Kasumi-1 (cell line): ENCODE measurements around the gene RAI1.
"Not testable (repeated sequence)": the region's sequence is repeated elsewhere in the genome, so short reads cannot be mapped to it uniquely, and the experiment has no call there.

ENCODE experiments used
- DNase-seq, 2 experiments: peaks; one replicate each; lab custom pipeline; 2025; lab: John Stamatoyannopoulos, UW

Gene RAI1

DNA sequence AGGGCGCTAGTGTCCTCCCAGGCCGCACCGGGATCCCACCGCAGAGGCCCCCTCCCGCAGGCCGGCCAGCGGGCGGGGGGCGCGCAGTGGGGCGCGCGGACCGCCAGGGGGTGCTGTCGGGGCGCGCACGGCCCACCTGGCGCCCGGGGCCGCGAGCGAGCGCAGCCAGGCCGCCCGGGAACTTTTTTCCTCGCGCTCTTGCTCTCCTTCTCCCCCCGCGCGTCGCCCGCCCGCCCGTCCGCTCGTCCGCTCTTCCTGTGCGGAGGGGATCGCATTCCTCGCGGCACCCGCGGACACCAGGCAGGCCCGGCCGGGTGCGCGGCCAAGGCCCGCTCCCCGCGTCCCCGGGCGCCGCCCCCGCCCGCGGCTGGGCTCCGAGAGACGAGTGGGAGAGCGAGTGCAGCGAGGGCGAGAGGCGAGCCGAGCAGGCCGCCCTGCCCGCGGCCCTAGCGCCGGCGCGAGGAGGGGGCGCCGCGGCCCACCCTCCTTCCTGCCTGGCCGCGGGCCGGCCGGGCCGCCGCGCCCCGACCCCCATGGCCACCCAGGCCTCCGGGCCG, at the start of gene RAI1:
Gene RAI1 (plus strand): TSS at position 272 of the 557 bp plus-strand sequence. CDS start 111,491 bp downstream, outside the sequence.
- peak; percentile 7 to 24 for DNase-seq

DNA sequence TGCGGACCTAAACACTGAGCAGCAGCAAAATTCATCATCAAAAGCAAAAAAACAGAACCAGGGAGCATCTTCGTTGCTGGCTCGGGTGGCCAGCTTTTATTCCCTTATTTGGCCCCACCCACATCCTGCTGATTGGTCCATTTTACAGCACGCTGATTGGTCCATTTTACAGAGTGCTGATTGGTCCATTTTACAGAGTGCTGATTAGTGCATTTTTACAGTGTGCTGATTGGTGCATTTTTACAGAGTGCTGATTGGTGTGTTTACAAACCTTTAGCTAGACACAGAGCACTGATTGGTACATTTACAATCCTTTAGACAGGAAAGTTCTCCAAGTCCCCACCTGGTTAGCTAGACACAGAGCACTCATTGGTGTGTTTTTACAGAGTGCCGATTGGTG, 48.6 kb upstream of the RAI1 start:
- not testable (repeated sequence) for DNase-seq

DNA sequence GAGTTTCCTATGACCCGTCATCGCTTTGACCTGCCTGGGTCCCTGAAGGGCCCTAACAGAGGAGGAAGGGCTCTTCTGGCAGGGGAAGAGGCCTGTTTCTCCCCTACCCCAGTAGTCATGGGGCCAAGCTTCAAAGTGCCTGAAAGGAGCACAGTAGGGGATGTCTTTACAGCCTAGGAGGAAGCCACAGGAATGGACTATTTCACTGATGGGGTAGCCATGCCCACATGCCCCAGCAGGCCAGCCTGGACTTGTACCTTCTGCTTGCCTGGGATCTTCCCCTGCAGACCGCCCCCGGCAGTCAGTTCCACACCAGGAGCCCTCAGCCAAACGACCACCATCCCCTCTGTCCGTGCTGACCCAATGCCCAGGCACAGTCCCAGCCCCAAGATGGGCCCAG, 47.9 kb upstream of the RAI1 start:
- DNase-seq: no peak

- DNase-seq: no peak
Observed at GRCh38 chr17:17635126-17635525, 46.1 kb upstream of the RAI1 start.

DNA sequence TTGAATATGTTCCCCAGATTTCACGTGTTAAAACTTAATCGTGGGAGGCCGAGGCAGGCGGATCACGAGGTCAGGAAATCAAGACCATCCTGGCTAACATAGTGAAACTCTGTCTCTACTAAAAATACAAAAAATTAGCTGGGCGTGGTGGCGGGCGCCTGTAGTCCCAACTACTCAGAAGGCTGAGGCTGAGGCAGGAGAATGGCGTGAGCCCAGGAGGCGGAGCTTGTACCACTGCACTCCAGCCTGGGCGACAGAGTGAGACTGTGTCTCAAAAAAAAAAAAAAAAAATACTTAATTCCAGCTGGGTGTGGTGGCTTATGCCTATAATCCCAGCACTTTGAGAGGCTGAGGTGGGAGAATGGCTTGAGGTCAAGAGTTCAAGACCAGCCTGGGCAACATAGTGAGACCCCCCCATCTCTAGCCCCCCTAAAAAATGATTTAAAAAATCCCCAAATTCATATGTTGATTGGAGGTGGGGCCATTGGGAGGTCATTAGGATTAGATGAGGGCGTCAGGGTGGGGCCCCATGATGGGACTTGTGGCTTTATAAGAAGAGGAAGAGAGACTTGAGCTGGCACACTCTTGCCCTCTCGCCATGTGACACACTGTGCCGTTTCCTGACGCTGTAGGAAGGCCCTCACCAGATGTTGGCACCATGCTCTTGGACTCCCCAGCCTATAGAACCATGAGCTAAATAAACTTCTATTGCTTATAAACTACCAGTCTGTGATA, 45.6 kb upstream of the RAI1 start:
- DNase-seq: peak in 1 of 2 experiments; percentile 1

DNA sequence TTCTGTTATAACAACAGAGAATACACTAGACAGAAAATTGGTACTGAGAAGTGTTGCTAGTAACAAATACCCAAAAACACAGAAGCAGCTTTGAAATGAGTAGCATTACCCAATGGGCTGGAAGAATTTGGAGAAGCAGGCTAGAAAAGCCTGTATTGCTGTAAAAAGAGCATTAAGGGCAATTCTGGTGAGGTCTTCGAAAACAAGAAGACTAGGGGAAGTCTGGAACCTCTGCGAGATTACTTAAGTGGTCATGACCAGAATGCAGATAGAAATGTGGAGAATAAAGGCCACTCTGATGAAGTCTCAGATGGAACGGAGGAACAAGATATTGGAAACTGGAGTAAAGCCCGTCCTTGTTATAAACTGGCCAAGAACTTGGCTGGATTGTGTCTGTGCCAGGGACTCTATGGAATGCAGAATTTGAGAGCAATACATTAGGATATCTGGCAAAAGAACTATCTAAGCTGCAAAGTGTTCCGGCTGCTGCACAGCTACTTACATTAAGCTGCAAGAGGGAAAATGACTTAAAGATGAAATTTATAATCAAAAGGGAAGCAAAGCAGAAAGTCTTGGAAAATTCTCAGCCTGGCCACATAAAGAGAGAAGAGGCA, 44.9 kb upstream of the RAI1 start:
- no peak for DNase-seq

- DNase-seq: no peak
Observed at GRCh38 chr17:17638467-17638866, 42.8 kb upstream of the RAI1 start.

DNA sequence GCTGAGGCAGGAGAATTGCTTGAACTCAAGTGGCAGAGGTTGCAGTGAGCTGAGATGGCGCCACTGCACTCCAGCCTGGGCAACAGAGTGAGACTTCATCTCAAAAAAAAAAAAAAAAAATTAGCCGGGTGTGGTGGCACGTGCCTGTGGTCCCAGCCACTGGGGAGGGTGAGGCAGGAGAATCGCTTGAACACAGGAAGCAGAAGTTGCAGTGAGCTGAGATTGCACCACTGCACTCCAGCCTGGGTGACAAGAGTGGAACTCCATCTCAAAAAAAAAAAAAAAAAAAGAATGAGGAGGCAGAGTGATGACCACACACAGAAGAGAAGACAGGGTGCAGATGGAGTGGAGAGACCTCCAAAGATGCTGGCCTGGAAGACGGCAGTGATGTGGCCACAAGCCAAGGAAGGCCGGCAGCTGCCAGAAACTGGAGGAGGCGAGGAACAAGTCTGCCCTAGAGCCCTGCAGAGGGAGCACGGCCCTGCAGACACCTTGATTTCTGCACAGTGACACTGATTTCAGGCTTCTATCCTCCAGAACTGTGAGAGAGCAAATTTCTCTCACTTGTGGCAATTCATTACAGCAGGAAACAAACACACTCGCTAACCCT, 41.5 kb upstream of the RAI1 start:
- not testable (repeated sequence) for DNase-seq

- peak; percentile 62 to 66 for DNase-seq
Observed at GRCh38 chr17:17641621-17642409, 39.4 kb upstream of the RAI1 start.

GRCh38 chr17:17645148-17645547, 36.1 kb upstream of the RAI1 start:
- not testable (repeated sequence) for DNase-seq

DNA sequence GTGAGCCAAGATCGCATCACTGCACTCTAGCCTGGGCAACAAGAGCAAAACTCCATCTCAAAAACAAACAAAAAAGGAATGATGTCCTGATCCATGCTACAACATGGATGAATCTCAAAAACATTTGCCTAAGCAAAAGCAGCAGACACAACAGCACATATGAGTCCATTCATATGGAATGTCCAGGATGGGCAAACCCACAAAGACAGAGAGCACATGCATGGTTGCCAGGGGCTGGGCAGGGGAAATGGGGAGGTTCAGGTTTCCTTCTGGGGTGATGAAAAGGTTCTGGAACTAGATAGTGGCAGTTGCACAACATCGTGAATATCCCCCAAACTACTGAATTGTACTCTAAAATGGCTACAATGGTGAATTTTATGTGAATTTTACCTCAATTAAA, 35.3 kb upstream of the RAI1 start:
- DNase-seq: no peak

DNA sequence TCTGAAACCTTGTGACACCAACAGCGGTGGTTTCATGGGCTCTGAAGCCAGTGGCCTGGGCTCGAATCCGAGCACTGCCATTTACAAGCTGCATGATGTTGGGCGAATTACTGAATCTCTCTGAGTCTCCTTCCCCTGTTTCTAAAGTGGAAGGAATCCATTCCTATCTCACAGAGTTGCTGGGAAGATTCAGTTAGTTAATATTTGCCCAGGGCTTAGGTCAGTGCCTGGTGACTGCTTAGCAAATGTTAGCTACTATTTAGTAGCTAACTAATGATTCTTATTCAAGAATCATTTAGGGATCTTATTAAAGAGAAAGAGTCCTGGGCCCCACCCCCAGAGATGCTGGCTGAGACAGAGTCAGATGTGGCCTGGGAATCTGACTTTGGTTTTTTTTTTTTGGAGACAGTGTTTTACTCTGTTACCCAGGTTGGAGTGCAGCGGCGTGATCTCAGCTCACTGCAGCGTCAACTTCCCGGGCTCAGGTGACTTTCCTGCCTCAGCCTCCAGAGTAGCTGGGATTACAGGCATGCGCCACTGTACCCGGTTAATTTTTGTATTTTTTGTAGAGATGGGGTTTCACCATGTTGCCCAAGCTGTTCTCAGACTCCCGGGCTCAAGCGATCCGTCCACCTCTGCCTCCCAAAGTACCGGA, 33.6 kb upstream of the RAI1 start:
- DNase-seq: no peak

DNA sequence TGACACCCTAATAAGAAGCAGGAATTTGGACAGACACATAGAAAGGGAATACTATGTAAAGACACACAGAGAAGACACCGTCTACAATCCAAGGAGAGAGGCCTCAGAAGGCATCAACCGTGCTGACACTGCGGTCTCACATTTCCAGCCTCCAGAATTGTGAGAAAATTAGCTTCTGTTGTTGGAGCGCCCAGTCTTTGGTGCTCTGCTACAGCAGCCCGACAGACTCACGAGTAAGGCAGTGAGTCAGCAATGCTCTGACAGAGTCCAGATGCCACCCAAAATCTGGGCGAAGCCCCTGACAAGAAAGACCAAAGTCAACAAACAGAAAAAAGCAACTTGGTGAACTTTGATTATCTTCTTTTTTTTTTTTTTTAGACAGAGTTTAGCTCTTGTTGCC, 32.5 kb upstream of the RAI1 start:
- no peak for DNase-seq

DNA sequence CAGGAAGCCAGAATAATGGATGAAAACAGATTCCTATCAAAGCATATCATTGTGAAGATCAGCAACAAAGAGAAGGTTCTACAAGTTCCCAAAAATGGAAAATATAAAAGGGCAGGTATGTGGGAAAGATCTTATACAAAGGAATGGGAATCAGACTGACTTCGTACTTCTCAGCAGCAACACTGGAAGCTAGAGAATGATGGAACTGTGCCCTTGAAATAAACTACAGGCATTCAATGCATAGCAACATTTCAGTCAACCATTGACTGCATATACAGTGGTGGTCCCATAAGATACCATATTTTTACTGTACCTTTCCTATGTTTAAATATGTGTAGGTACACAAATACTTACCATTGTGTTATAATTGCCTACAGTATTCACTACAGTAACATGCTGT, 30.3 kb upstream of the RAI1 start:
- no peak for DNase-seq

DNA sequence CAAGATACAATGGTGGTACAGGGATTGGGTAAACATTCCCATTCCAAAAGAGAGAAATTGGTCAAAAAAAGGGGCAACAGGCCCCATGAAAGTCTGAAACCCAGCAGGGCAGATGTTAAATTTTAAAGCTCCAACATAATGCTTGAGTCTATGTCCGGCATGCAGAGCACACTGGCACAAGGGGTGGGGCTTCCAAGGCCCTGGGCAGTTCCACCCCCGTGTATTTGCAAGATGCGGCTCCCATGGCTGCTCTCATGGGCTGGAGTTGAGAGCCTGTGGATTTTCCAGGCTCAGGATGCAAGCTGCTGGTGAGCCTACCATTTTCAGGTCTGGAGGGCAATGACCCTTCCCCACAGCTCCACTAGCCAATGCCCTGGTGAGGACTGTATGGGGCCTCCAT, 27.9 kb upstream of the RAI1 start:
- DNase-seq: no peak

DNA sequence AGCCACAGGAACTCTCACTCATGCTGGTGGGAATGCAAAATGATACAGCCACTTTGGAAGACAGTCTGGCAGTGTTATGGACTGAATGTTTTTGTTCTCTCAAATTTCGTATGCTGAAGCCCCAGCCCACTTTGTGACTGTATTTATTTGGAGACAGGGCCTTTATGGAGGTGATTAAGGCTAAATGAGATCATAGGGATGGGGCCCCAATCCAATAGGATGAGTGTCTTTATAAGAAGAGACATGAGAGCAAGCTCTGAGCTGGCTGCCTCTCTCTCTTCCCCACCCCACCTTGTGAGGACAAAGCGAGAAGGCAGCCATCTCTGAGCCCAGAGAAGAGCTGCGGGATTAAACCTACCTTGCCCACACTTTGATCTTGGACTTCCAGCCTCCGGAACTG, 21.9 kb upstream of the RAI1 start:
- no peak for DNase-seq

- DNase-seq: no peak
Observed at GRCh38 chr17:17661134-17661533, 20.1 kb upstream of the RAI1 start.

- DNase-seq: no peak
Observed at GRCh38 chr17:17661834-17662385, 19.3 kb upstream of the RAI1 start.

- DNase-seq: peak in 1 of 2 experiments; percentile 32
Observed at GRCh38 chr17:17663160-17664063, 17.8 kb upstream of the RAI1 start.

DNA sequence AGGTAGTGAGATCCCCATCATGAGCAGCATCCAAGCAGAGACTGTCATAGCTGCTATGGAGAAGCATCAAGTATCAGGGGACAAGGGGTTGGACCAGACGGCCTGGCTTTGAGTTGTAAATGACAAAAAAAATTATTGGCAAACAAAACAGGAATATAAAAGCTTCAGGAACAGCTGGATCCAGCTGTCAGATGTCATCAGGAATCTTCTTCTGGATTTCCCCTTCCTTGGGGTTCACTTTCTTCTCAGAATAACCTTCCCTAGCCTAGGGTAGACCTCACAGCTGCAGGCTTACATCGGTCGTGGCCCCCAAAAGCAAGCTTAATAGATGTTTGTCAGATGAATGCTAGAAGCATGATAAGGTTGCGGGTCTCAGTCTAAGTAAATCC, 17.2 kb upstream of the RAI1 start:
- DNase-seq: no peak
